AG04449 (cell line): Measurements from ENCODE around the gene PMEPA1.

Experiments used
- CTCF ChIA-PET: fragments of 350-600 bp; formaldehyde crosslinking; extraction: SDS; loops from one replicate; lab custom pipeline; 2021; ENCODE audit warnings: antibody characterized with exemption; lab: Yijun Ruan, JAX
- POLR2A ChIA-PET: fragments of 400-600, 350-600 bp; formaldehyde crosslinking; extraction: SDS; loops from one replicate; lab custom pipeline; 2020; ENCODE audit warnings: antibody characterized with exemption, inconsistent platforms; lab: Yijun Ruan, JAX
- DNase-seq: peaks from one replicate; pipeline ENCODE4 v3.0.0-alpha.2; 2010; ENCODE audit warnings: low read depth, low spot score
- H3K4me3 ChIP-seq: 2 replicates; pipeline ENCODE4 v1.5.1; 2011; ENCODE audit warnings: low read depth, mild to moderate bottlenecking, control low read depth, low read length
- TF ChIP-seq, protein P1 (sequence below): IDR thresholded peaks from one replicate; pipeline ENCODE4 v1.5.1; 2011; ENCODE audit warnings: mild to moderate bottlenecking, moderate library complexity, low read length, control low read depth, inconsistent platforms; ENCODE audit not compliant: insufficient read depth; ENCODE audit errors: missing control alignments

PMEPA1 gene

DNA sequence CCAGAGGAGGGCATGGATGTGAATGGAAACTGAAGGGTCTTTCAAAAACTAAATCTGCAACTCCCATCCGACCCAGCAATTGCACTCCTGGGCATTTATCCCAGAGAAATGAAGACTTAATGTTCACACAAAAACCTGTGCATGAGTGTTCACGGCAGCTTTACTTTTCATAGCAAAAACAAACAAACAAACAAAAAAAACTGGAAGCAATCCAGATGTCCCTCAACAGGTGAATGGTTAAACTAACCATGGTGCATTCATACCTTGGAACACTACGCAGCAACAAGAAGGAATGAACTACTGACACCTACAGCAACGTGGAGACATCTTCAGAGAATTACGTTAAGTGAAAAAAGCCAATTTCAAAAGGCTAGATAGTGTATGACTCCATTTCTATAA, 32.2 kb downstream of the PMEPA1 start:
- no peak overlapping the region for H3K4me3 ChIP-seq
- POLR2A ChIA-PET: no interaction called here
- TF ChIP-seq, protein P1, sequence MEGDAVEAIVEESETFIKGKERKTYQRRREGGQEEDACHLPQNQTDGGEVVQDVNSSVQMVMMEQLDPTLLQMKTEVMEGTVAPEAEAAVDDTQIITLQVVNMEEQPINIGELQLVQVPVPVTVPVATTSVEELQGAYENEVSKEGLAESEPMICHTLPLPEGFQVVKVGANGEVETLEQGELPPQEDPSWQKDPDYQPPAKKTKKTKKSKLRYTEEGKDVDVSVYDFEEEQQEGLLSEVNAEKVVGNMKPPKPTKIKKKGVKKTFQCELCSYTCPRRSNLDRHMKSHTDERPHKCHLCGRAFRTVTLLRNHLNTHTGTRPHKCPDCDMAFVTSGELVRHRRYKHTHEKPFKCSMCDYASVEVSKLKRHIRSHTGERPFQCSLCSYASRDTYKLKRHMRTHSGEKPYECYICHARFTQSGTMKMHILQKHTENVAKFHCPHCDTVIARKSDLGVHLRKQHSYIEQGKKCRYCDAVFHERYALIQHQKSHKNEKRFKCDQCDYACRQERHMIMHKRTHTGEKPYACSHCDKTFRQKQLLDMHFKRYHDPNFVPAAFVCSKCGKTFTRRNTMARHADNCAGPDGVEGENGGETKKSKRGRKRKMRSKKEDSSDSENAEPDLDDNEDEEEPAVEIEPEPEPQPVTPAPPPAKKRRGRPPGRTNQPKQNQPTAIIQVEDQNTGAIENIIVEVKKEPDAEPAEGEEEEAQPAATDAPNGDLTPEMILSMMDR: no peak
- CTCF ChIA-PET: no interaction called here
- DNase-seq: no peak

DNA sequence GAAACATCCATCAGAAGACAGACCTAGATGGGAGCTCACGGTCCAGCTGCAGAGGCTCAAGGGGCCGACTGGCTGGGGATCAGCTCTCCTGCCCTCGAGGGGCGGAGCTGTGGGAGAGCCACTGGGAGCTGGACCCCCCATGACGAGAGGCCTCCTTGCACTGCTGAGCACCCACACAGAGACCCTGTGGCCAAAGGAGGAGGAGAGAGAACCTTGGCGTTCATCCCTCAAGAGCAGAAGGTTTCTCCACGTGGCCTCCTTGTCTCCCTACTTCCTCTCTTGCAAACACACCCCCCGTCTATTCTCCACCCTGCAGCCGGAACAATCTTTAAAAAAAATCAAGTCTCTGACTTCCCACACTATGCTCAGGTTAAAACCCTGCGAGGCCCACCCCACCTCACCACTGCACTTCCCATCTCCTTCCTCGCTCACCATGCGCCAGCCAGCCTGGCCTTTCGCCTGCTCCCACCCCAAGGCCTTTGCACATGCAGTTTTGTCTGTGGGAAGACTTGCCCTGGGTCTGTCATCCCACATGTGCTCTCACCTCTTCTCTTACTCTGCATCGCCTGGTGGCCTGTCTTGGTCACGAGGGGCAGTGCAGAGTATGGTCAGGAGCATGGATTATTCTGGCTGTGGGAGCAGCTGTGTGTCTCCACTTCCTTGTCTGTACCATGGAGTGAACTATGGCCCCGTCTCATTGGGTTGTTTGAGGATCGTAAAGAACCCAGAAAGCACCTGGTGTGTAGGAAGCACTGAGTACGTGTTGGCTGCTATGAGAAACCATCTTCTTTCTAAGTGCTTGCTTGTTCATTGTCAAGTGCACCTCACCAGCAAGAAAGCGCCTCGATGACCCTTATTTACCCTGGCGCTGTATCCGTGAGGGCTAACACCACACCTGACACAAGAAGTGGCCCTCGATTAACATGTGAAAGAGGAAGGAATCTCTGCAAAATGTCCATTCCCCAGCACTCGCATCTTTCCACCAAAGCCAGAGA, 32.9 kb downstream of the PMEPA1 start:
- CTCF ChIA-PET: interaction anchor here (1.0 kb wide), 1 partner anchor 408 kb away, joined by 3 read pairs; no protein-coding TSS in a partner anchor
- TF ChIP-seq, protein P1: no peak

DNA sequence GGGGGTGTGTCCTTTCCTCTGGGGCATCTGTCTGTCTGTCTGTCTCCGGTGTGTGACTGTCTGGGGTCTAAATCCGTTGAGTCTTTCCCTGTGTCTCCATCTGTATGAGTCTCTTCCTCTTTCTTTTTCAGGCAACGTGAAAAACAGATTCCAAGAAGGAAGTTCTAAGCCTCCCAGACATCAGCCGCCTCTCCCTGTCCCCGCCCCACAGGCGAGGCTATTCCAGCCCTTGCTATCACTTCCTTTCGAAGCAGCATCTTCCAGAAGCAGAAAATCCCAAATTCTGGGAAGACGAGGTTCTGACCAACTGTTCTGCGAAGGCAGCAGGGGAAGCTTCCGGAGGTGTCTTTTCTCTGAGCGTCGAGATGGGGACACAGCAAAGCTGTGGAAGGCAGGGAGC, 34.0 kb downstream of the PMEPA1 start:
- DNase-seq: no peak
- POLR2A ChIA-PET: no interaction called here
- TF ChIP-seq, protein P1: no peak
- H3K4me3 ChIP-seq: no peak overlapping the region
- CTCF ChIA-PET: interaction anchor here (1.0 kb wide), 1 partner anchor 409 kb away, joined by 3 read pairs; no protein-coding TSS in a partner anchor

More for the DNA sequence above, 32.9 kb downstream of the PMEPA1 start:
- DNase-seq: no peak
- POLR2A ChIA-PET: no interaction called here
- no peak overlapping the region for H3K4me3 ChIP-seq

DNA sequence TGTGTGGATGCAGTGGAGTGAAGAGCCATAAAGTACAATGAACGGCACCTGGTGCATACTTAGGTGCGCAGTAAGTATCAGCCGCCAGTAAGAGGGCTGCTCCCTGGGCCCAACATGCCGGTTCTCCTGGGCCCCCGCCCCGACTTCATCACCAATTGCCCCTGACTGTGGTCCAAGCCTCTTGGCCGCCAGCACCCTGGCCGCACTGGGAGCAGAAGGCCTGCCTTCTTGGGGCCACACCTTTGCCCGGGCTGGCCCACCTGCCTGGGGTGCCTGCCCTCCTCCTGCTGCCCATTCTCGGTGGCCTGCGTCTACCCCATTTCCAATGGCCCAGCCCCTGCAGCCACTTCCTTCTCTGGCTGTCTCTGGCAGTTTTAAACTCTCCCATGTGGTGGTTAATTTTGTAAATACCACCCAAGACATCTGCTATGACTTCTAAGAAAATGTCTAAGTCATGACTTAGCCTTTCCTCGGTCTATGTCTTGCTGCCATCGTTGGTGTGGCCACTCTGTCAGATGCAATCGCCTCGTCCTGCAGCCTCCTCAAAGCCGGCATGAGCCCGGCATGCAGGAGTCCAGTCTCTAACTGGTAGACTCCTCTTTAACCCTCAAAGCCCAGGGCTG, 36.8 kb downstream of the PMEPA1 start:
- TF ChIP-seq, protein P1: no peak
- DNase-seq: no peak
- CTCF ChIA-PET: interaction anchor here (1.7 kb wide), 1 partner anchor 77 kb away, joined by 5 read pairs; no protein-coding TSS in a partner anchor
- POLR2A ChIA-PET: no interaction called here
- no peak overlapping the region for H3K4me3 ChIP-seq

DNA sequence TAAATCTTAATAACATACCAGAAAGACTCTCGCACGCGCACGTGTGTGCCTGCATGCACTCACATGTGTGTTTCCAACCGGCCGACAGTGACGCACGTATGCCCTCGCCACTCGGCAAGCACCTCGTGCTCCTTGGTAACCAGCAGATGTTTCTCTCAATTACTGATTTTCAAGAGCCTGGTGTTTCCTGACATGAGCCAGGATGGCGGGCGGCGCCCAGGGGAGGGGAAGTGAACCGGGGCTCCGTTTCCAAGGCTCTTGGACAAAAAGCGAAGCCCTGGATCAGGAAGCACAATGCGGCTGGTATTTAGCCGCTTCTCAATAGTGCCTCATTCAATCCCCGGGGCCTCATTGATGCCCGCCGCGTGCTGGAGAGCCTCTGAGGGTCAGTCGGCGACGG, 37.7 kb downstream of the PMEPA1 start:
- DNase-seq: no peak
- H3K4me3 ChIP-seq: no peak overlapping the region
- CTCF ChIA-PET: no interaction called here
- POLR2A ChIA-PET: no interaction called here
- TF ChIP-seq, protein P1: no peak

DNA sequence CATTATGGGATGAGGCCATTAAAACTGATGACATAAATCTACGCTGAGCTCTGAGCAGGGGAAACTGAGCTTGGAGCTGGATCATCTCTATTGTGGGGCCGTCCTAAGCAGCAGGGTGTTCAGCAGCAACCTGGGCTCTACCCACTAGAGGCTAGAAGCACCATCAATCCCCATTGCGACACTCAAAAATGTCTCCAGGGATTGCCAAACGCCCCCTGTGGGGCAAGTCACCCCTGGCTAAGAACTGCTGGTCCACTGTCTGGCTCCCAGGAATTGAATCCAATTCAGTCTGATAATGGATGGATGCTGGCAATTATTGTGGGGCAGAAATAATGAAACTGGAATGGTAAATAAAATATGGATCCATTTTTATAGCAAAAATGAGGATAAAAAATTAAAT, 38.2 kb downstream of the PMEPA1 start:
- ChIA-PET POLR2A (no interaction called here), CTCF (no interaction called here)
- no peak overlapping the region for H3K4me3 ChIP-seq
- DNase-seq: no peak
- TF ChIP-seq, protein P1: no peak
